Progenitor cell of endocrine pancreas (in vitro differentiated cells): ENCODE measurements around the gene ENPP3. TPM values are rescaled to one million over a fixed set of nuclear protein-coding genes. Genes with fewer than 3 reads are reported as not detected.

Experiments
- DNase-seq: peaks from one replicate; pipeline ENCODE4 v3.0.0; 2021; ENCODE audit warnings: low spot score; ENCODE audit not compliant: unreplicated experiment
- H3K27ac Mint-ChIP-seq: 2 replicates; pipeline ENCODE4 v1.8.0; 2021; ENCODE audit warnings: mild to moderate bottlenecking, moderate library complexity, mixed read lengths
- H3K27me3 Mint-ChIP-seq: 2 replicates; pipeline ENCODE4 v1.8.0; 2021; ENCODE audit warnings: mixed read lengths
- H3K36me3 Mint-ChIP-seq: 2 replicates; pipeline ENCODE4 v1.8.0; 2022; ENCODE audit warnings: mixed read lengths; ENCODE audit not compliant: insufficient read depth
- H3K4me1 Mint-ChIP-seq: 2 replicates; pipeline ENCODE4 v1.8.0; 2021; ENCODE audit warnings: low read depth, mixed read lengths
- H3K4me3 Mint-ChIP-seq: 2 replicates; pipeline ENCODE4 v1.8.0; 2021; ENCODE audit warnings: low read depth, mild to moderate bottlenecking, moderate library complexity, mixed read lengths
- H3K9me3 Mint-ChIP-seq: 2 replicates; pipeline ENCODE4 v1.8.0; 2021; ENCODE audit warnings: low read depth, mixed read lengths
- CTCF ChIP-seq: fragments of 200-600 bp; sonication (generic); IDR thresholded peaks from one replicate; pipeline ENCODE4 v1.5.0; 2021; ENCODE audit warnings: antibody characterized with exemption, mild to moderate bottlenecking; ENCODE audit not compliant: unreplicated experiment
- total RNA-seq: library from RNA; stranded (reverse); gene quantifications from 2 replicates; pipeline ENCODE4 v1.2.1, GENCODE V29; 2021

The ENPP3 gene
- total RNA-seq, 1 donor from 2014 or later: not detected

GRCh38 chr6:131780600-131780999 lies 143.5 kb downstream of the ENPP3 start:
- H3K9me3 Mint-ChIP-seq: no peaks in the 10 kb centered on the region
- H3K27ac Mint-ChIP-seq: no peak overlapping the region
- no peak overlapping the region for H3K4me3 Mint-ChIP-seq
- no peaks in the 10 kb centered on the region for H3K36me3 Mint-ChIP-seq
- no peaks in the 10 kb centered on the region for H3K4me1 Mint-ChIP-seq
- no peak for DNase-seq
- TF ChIP-seq CTCF: no peak
- no peaks in the 10 kb centered on the region for H3K27me3 Mint-ChIP-seq

GRCh38 chr6:131781687-131782086 lies 144.6 kb downstream of the ENPP3 start:
- no peak overlapping the region for H3K4me3 Mint-ChIP-seq

GRCh38 chr6:131782764-131783163 lies 145.7 kb downstream of the ENPP3 start:
- Mint-ChIP-seq H3K27ac (no peak overlapping the region), H3K27me3 (no peaks in the 10 kb centered on the region), H3K36me3 (no peaks in the 10 kb centered on the region), H3K4me3 (no peak overlapping the region), H3K9me3 (no peaks in the 10 kb centered on the region), H3K4me1 (peaks cover 2% of the 10 kb centered on the region)
- no peak for TF ChIP-seq CTCF
- no peak for DNase-seq

More at GRCh38 chr6:131781687-131782086, 144.6 kb downstream of the ENPP3 start:
- H3K27ac Mint-ChIP-seq: no peak overlapping the region
- no peaks in the 10 kb centered on the region for H3K27me3 Mint-ChIP-seq
- DNase-seq: no peak
- H3K9me3 Mint-ChIP-seq: no peaks in the 10 kb centered on the region
- H3K4me1 Mint-ChIP-seq: no peaks in the 10 kb centered on the region
- TF ChIP-seq CTCF: no peak
- no peaks in the 10 kb centered on the region for H3K36me3 Mint-ChIP-seq

GRCh38 chr6:131784561-131784960 lies 147.5 kb downstream of the ENPP3 start:
- Mint-ChIP-seq H3K27me3 (no peaks in the 10 kb centered on the region), H3K27ac (no peak overlapping the region), H3K36me3 (no peaks in the 10 kb centered on the region), H3K4me1 (peaks cover 2% of the 10 kb centered on the region), H3K9me3 (no peaks in the 10 kb centered on the region), H3K4me3 (no peak overlapping the region)
- no peak for TF ChIP-seq CTCF
- no peak for DNase-seq

GRCh38 chr6:131787079-131787478 lies 150.0 kb downstream of the ENPP3 start:
- H3K9me3 Mint-ChIP-seq: no peaks in the 10 kb centered on the region
- no peak for DNase-seq
- H3K27ac Mint-ChIP-seq: no peak overlapping the region
- no peak for TF ChIP-seq CTCF
- H3K4me1 Mint-ChIP-seq: peaks cover 2% of the 10 kb centered on the region
- H3K27me3 Mint-ChIP-seq: no peaks in the 10 kb centered on the region
- H3K36me3 Mint-ChIP-seq: no peaks in the 10 kb centered on the region
- H3K4me3 Mint-ChIP-seq: no peak overlapping the region
